ENCODE data around the gene MSLN. TPM values are rescaled to one million over a fixed set of nuclear protein-coding genes. Genes with fewer than 3 reads are reported as not detected.

MSLN gene
- polyA plus RNA-seq, 1 donor (not counting 4 experiments of a cell fraction or from before 2014, with no cell fraction given): 8.5 TPM

DNA sequence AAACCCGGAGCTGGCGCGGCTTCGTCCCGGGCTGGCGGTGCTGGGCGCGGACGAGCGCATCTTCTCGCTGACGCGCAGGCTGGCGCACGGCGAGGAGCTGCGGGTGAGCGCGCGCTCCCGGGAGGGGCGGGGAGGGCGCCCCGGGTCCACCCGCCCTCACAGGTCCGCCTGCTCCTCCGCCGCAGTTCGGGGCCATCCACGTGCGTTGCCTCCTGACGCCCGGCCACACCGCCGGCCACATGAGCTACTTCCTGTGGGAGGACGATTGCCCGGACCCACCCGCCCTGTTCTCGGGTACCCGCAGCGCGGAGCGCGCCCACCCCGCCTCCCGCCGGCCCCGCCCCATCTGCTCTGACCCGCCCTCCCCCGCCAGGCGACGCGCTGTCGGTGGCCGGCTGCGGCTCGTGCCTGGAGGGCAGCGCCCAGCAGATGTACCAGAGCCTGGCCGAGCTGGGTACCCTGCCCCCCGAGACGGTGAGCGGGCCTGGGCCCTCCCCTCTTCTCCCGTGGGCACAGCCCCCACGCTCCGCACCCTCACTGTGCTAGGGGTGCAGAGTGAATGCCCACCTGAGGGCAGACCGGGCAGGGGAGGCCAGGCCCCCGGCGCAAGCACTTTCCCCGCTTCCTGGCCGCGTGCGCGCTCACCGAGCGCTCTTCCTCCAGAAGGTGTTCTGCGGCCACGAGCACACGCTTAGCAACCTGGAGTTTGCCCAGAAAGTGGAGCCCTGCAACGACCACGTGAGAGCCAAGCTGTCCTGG is 32.2 kb upstream of the MSLN start:
- dilution Hi-C loops (cut with MboI; ENCODE audit: extremely low pct_ligation_motif_present, low sequenced_read_pairs): no loop called here
- no peak for TF ChIP-seq EZH2 (IDR thresholded peaks at IDR 0.05; ENCODE audit: low read length)
- no peak for TF ChIP-seq CTCF (optimal IDR thresholded peaks at IDR 0.05 in 1 of 3, IDR thresholded peaks at IDR 0.05 in 1 of 3, conservative IDR thresholded peaks at IDR 0.05 in 1 of 3; ENCODE audit: extremely low read depth in 1 of 3, insufficient read depth in 2 of 3, low read length in 3 of 3)

DNA sequence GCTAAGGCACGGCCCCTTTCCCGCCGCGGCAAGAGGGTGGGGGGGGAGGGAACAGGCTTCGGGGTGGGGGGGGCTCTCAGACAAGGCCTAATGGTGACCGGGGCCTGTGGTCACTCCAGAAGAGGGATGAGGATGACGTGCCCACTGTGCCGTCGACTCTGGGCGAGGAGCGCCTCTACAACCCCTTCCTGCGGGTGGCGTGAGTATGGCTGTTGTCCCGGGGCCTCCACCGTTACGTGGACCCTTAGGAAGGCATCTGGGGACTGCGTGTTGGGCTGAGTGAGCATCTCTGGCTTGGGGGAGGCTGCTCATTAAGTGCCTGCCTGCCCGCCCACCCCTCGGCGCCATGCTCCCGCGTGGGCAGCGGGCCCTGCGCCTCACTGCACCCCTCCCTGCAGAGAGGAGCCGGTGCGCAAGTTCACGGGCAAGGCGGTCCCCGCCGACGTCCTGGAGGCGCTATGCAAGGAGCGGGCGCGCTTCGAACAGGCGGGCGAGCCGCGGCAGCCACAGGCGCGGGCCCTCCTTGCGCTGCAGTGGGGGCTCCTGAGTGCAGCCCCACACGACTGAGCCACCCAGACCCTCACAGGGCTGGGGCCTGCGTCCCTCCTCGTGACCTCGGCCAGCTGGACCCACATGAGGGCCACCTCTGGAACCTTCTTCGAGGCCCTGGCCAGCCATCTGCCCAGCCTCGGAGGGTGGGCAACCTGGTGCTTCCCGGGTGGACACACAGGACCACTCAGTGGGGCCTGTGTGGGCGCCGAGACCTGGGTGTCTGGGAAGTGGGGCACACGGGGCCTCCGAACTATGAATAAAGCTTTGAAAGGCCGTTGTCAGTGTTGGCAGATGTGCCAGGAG is 31.4 kb upstream of the MSLN start:
- no peak overlapping the region for H3K9ac ChIP-seq (ENCODE audit: control insufficient read depth, extremely low read depth, insufficient read depth, low read length)
- no peaks in the 10 kb centered on the region for H3K79me2 ChIP-seq (ENCODE audit: control insufficient read depth, insufficient read depth, low read length)
- dilution Hi-C loops (cut with MboI; ENCODE audit: extremely low pct_ligation_motif_present, low sequenced_read_pairs): no loop called here
- H3K27me3 ChIP-seq (ENCODE audit: control insufficient read depth, extremely low read depth, insufficient read depth, low read length): no peaks in the 10 kb centered on the region
- peaks cover 9 to 15% of the 10 kb centered on the region in 2 experiments for H3K36me3 ChIP-seq (ENCODE audit: control insufficient read depth in 2 of 2, extremely low read depth in 1 of 2, insufficient read depth in 2 of 2, low read length in 2 of 2)
- no peak overlapping the region for H3K4me2 ChIP-seq (ENCODE audit: control insufficient read depth, extremely low read depth, insufficient read depth, low read depth, low read length)
- H3K9me1 ChIP-seq (ENCODE audit: control insufficient read depth, extremely low read depth, insufficient read depth, low read length): no peaks in the 10 kb centered on the region
- no peak overlapping the region for H2AFZ ChIP-seq (ENCODE audit: control insufficient read depth, low read length)
- no peaks in the 10 kb centered on the region for H4K20me1 ChIP-seq (ENCODE audit: control insufficient read depth, extremely low read depth, insufficient read depth, low read length)
- no peak overlapping the region for H3K4me3 ChIP-seq (ENCODE audit: control insufficient read depth in 2 of 3, extremely low read depth in 1 of 3, insufficient read depth in 2 of 3, low read depth in 1 of 3, low read length in 3 of 3)
- peaks cover 4% of the 10 kb centered on the region for H3K4me1 ChIP-seq (ENCODE audit: control insufficient read depth, extremely low read depth, insufficient read depth, low read length)
- no peak overlapping the region for H3K27ac ChIP-seq (ENCODE audit: control insufficient read depth, insufficient read depth, low read length)
- no peak for TF ChIP-seq CTCF (optimal IDR thresholded peaks at IDR 0.05 in 1 of 3, IDR thresholded peaks at IDR 0.05 in 1 of 3, conservative IDR thresholded peaks at IDR 0.05 in 1 of 3; ENCODE audit: extremely low read depth in 1 of 3, insufficient read depth in 2 of 3, low read length in 3 of 3)
- no peak for TF ChIP-seq EZH2 (IDR thresholded peaks at IDR 0.05; ENCODE audit: low read length)
- FAIRE-seq (no peak), DNase-seq (ENCODE audit: low read depth, low spot score) (no peak)
- H3K9me3 ChIP-seq (ENCODE audit: control insufficient read depth, low read depth, low read length): no peaks in the 10 kb centered on the region

More for the DNA sequence above, 32.2 kb upstream of the MSLN start:
- H3K4me1 ChIP-seq (ENCODE audit: control insufficient read depth, extremely low read depth, insufficient read depth, low read length): peaks cover 4% of the 10 kb centered on the region
- peak overlapping the region; percentile 37 for H3K9ac ChIP-seq (ENCODE audit: control insufficient read depth, extremely low read depth, insufficient read depth, low read length)
- DNase-seq (ENCODE audit: low read depth, low spot score) (no peak), FAIRE-seq (peak; percentile 41)
- H2AFZ ChIP-seq (ENCODE audit: control insufficient read depth, low read length): no peak overlapping the region
- peak overlapping the region in 2 of 3 experiments; percentile 32 to 77 for H3K4me3 ChIP-seq (ENCODE audit: control insufficient read depth in 2 of 3, extremely low read depth in 1 of 3, insufficient read depth in 2 of 3, low read depth in 1 of 3, low read length in 3 of 3)
- H3K36me3 ChIP-seq (ENCODE audit: control insufficient read depth in 2 of 2, extremely low read depth in 1 of 2, insufficient read depth in 2 of 2, low read length in 2 of 2): peaks cover 5 to 8% of the 10 kb centered on the region in 2 experiments
- no peaks in the 10 kb centered on the region for H4K20me1 ChIP-seq (ENCODE audit: control insufficient read depth, extremely low read depth, insufficient read depth, low read length)
- no peak overlapping the region for H3K27ac ChIP-seq (ENCODE audit: control insufficient read depth, insufficient read depth, low read length)
- H3K79me2 ChIP-seq (ENCODE audit: control insufficient read depth, insufficient read depth, low read length): no peaks in the 10 kb centered on the region
- peak overlapping the region; percentile 60 for H3K4me2 ChIP-seq (ENCODE audit: control insufficient read depth, extremely low read depth, insufficient read depth, low read depth, low read length)
- no peaks in the 10 kb centered on the region for H3K27me3 ChIP-seq (ENCODE audit: control insufficient read depth, extremely low read depth, insufficient read depth, low read length)
- no peaks in the 10 kb centered on the region for H3K9me3 ChIP-seq (ENCODE audit: control insufficient read depth, low read depth, low read length)
- no peaks in the 10 kb centered on the region for H3K9me1 ChIP-seq (ENCODE audit: control insufficient read depth, extremely low read depth, insufficient read depth, low read length)
